ENCODE data around the gene SYNE1. TPM values are rescaled to one million over a fixed set of nuclear protein-coding genes. Genes with fewer than 3 reads are reported as not detected.

The SYNE1 gene
- total RNA-seq, 1 experiment from 2014 or later = 6.5 TPM

DNA sequence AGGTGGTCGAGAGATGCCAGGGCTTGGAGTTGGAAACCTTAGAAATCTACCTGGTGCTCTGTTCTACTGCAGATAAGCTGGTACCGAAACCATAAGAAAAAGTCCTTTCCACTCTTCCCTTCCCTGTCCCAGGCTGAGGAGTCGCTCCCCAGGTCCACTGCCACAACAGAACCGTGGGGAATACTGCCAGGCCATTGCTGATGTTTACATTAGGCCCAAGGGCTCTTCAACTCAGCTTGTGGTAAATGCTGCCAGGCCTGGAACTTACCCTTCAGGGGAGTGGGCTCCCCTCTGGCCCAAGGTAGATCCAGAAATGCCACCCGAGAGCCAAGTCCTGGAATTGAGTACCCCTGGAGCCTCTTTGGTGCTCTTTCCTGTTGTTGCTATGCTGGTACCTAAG, 441.3 kb downstream of the SYNE1 start (continued):
- TF ChIP-seq ZNF263 (CRISPR knock-in tag; IDR thresholded peaks at IDR 0.05; ENCODE audit: low read depth) = no peak

DNA sequence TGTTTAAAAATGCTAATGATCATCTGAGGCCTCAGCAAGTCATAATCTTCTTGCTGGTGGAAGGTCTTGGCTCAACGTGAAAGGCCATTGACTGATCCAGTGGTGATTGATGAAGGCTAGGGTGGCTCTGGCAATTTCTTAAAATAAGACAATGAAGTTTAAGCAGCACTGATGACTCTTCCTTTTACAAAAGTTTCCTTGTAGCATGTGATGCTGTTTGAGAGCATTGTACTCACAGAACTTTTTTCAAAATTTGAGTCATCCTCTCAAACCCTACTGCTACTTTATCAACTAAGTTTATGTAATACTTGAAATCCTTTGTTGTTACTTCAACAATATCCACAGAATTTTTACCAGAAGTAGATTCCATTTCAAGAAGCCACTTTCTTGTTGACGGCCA, 447.4 kb downstream of the SYNE1 start:
- 0 out of 2 replicates have a peak, but pooled peaks cover 6% of the 10 kb centered on the region for H3K9me3 Mint-ChIP-seq
- H3K36me3 Mint-ChIP-seq = no peaks in the 10 kb centered on the region
- H3K27ac Mint-ChIP-seq = no peak overlapping the region
- H3K27me3 Mint-ChIP-seq (ENCODE audit: low read depth) = no peaks in the 10 kb centered on the region
- TF ChIP-seq, protein P1, sequence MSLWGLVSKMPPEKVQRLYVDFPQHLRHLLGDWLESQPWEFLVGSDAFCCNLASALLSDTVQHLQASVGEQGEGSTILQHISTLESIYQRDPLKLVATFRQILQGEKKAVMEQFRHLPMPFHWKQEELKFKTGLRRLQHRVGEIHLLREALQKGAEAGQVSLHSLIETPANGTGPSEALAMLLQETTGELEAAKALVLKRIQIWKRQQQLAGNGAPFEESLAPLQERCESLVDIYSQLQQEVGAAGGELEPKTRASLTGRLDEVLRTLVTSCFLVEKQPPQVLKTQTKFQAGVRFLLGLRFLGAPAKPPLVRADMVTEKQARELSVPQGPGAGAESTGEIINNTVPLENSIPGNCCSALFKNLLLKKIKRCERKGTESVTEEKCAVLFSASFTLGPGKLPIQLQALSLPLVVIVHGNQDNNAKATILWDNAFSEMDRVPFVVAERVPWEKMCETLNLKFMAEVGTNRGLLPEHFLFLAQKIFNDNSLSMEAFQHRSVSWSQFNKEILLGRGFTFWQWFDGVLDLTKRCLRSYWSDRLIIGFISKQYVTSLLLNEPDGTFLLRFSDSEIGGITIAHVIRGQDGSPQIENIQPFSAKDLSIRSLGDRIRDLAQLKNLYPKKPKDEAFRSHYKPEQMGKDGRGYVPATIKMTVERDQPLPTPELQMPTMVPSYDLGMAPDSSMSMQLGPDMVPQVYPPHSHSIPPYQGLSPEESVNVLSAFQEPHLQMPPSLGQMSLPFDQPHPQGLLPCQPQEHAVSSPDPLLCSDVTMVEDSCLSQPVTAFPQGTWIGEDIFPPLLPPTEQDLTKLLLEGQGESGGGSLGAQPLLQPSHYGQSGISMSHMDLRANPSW (CRISPR knock-in tag; conservative IDR thresholded peaks at IDR 0.05; ENCODE audit: low read depth) = no peak
- no peak for TF ChIP-seq TCF7 (CRISPR knock-in tag; IDR thresholded peaks at IDR 0.05; ENCODE audit: low read depth)
- no peak for TF ChIP-seq ZNF219 (CRISPR knock-in tag; IDR thresholded peaks at IDR 0.05; ENCODE audit: borderline replicate concordance)
- TF ChIP-seq RELA (CRISPR knock-in tag; IDR thresholded peaks at IDR 0.05; ENCODE audit: borderline replicate concordance) = no peak
- TF ChIP-seq CREM (CRISPR knock-in tag; IDR thresholded peaks at IDR 0.05) = no peak
- TF ChIP-seq, protein P2, sequence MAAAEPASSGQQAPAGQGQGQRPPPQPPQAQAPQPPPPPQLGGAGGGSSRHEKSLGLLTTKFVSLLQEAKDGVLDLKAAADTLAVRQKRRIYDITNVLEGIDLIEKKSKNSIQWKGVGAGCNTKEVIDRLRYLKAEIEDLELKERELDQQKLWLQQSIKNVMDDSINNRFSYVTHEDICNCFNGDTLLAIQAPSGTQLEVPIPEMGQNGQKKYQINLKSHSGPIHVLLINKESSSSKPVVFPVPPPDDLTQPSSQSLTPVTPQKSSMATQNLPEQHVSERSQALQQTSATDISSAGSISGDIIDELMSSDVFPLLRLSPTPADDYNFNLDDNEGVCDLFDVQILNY (CRISPR knock-in tag; IDR thresholded peaks at IDR 0.05) = no peak
- no peak for TF ChIP-seq FOXJ3 (CRISPR knock-in tag; IDR thresholded peaks at IDR 0.05; ENCODE audit: borderline replicate concordance)
- no peak for TF ChIP-seq NFATC4 (CRISPR knock-in tag; IDR thresholded peaks at IDR 0.05)
- POLR2A ChIA-PET = no interaction called here
- ATAC-seq (no peak), DNase-seq (ENCODE audit: low spot score) (no peak)
- CTCF ChIA-PET = no interaction called here
- H3K4me3 Mint-ChIP-seq = no peak overlapping the region
- no peaks in the 10 kb centered on the region for H3K4me1 Mint-ChIP-seq

DNA sequence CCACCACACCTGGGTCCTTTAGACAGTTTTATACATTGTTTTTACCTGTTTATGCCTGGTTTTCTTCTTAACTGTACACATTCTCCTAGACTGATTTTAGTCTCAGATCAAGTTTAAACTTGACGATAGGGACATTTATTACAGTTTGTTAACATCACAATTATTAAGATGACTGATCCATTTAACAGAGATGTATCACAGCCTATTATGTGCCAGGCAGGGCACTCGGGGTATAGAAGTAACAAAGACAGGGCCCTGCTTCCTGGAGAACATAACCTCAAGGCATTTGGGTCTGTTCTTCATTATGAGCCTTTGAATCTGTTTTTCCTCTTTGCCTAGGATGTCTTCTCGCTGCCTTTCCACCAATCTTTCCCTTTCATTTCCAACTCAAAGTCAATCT, 449.2 kb downstream of the SYNE1 start:
- H3K9me3 Mint-ChIP-seq = 0 out of 2 replicates have a peak, but pooled peaks cover 5% of the 10 kb centered on the region
- ATAC-seq (no peak), DNase-seq (ENCODE audit: low spot score) (no peak)
- no peak overlapping the region for H3K4me3 Mint-ChIP-seq
- POLR2A ChIA-PET = no interaction called here
- TF ChIP-seq CTCF (IDR thresholded peaks at IDR 0.05) (no peak), AR (CRISPR knock-in tag; IDR thresholded peaks at IDR 0.05) (no peak), TEAD4 (CRISPR knock-in tag; IDR thresholded peaks at IDR 0.05) (no peak), SP1 (CRISPR knock-in tag; conservative IDR thresholded peaks at IDR 0.05) (no peak), NFATC4 (CRISPR knock-in tag; IDR thresholded peaks at IDR 0.05) (no peak), NFE2L1 (CRISPR knock-in tag; IDR thresholded peaks at IDR 0.05) (no peak), USF2 (CRISPR knock-in tag; IDR thresholded peaks at IDR 0.05) (no peak), ESRRA (CRISPR knock-in tag; IDR thresholded peaks at IDR 0.05; ENCODE audit: borderline replicate concordance) (no peak), ZNF121 (CRISPR knock-in tag; IDR thresholded peaks at IDR 0.05) (no peak), FOXP4 (CRISPR knock-in tag; IDR thresholded peaks at IDR 0.05) (no peak)
- TF ChIP-seq, protein P3, sequence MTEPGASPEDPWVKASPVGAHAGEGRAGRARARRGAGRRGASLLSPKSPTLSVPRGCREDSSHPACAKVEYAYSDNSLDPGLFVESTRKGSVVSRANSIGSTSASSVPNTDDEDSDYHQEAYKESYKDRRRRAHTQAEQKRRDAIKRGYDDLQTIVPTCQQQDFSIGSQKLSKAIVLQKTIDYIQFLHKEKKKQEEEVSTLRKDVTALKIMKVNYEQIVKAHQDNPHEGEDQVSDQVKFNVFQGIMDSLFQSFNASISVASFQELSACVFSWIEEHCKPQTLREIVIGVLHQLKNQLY (CRISPR knock-in tag; IDR thresholded peaks at IDR 0.05) = no peak
- no peaks in the 10 kb centered on the region for H3K27me3 Mint-ChIP-seq (ENCODE audit: low read depth)
- no peaks in the 10 kb centered on the region for H3K4me1 Mint-ChIP-seq
- CTCF ChIA-PET = no interaction called here
- H3K36me3 Mint-ChIP-seq = no peaks in the 10 kb centered on the region
- H3K27ac Mint-ChIP-seq = no peak overlapping the region

Measured in WTC11 (cell line).